BLaER1 treated with 17β-estradiol and CSF1 and Interleukin-3, amounts not matched to agents 10 nM and 100 nM (cell line): ENCODE results near the gene ATP13A2.
A peak's percentile ranks its signal among the peaks of the same experiment; 100 is the strongest.
"Not testable (repeated sequence)": the region's sequence is repeated elsewhere in the genome, so short reads cannot be mapped to it uniquely, and the experiment has no call there.

Source experiments
- H3K27ac ChIP-seq, 11 experiments: shearing (Covaris generic); formaldehyde crosslinking; 2 replicates each; pipeline ENCODE4 v1.8.1; 2022
- H3K27me3 ChIP-seq, 11 experiments: shearing (Covaris generic); formaldehyde crosslinking; 2 replicates each; pipeline ENCODE4 v1.8.1; 2022
- H3K36me3 ChIP-seq, 11 experiments: shearing (Covaris generic); formaldehyde crosslinking; 2 replicates each; pipeline ENCODE4 v1.8.1; 2022
- H3K4me1 ChIP-seq, 10 experiments: shearing (Covaris generic); formaldehyde crosslinking; 2 replicates each; pipeline ENCODE4 v1.8.1; 2022
- H3K4me2 ChIP-seq, 11 experiments: shearing (Covaris generic); formaldehyde crosslinking; 2 replicates each; pipeline ENCODE4 v1.8.1; 2022
- H3K4me3 ChIP-seq, 10 experiments: shearing (Covaris generic); formaldehyde crosslinking; 2 replicates each; pipeline ENCODE4 v1.8.1; 2022
- H3K9ac ChIP-seq, 11 experiments: shearing (Covaris generic); formaldehyde crosslinking; 2 replicates each; pipeline ENCODE4 v1.8.1; 2022
- H3K9me3 ChIP-seq, 11 experiments: shearing (Covaris generic); formaldehyde crosslinking; replicated peaks in 1 of 11; 2 replicates each; pipeline ENCODE4 v1.8.1; 2022
- H4K20me1 ChIP-seq, 11 experiments: shearing (Covaris generic); formaldehyde crosslinking; 2 replicates each; pipeline ENCODE4 v1.8.1; 2022
- Cebpa-rat ChIP-seq, 11 experiments: shearing (Covaris generic); IDR thresholded peaks; 2 replicates each; pipeline ENCODE4 v1.8.1; 2022

Gene ATP13A2

GRCh38 chr1:16961297-16962133 is 50.2 kb downstream of the ATP13A2 start:
- Histone ChIP-seq H3K9ac (peak overlapping the region; percentile 52 to 78 (median 68); a peak in 18 of 22 replicates), H4K20me1 (no peaks in the 10 kb centered on the region), H3K27me3 (no peaks in the 10 kb centered on the region), H3K9me3 (no peaks in the 10 kb centered on the region), H3K4me3 (peak overlapping the region; percentile 45 to 63 (median 54); a peak in 16 of 20 replicates), H3K27ac (peak overlapping the region in 1 of 11 experiments; percentile 31; a peak in 2 of 22 replicates), H3K4me1 (peaks cover 9 to 36% (median 17%) of the 10 kb centered on the region in 10 experiments; a peak in 16 of 20 replicates), H3K4me2 (peak overlapping the region; percentile 80 to 96 (median 91)), H3K36me3 (peaks cover 0 to 15% (median 5%) of the 10 kb centered on the region in 11 experiments; a peak in 10 of 22 replicates)
- no peak for TF ChIP-seq Cebpa-rat (IDR thresholded peaks at IDR 0.05)

GRCh38 chr1:16960560-16961296 is 51.0 kb downstream of the ATP13A2 start:
- peak overlapping the region; percentile 52 to 78 (median 68) for H3K9ac ChIP-seq
- H3K27ac ChIP-seq = peak overlapping the region in 5 of 11 experiments; percentile 17 to 57 (median 41); a peak in 9 of 22 replicates

GRCh38 chr1:16958475-16958874 is 53.3 kb downstream of the ATP13A2 start:
- Histone ChIP-seq H3K9me3 (no peaks in the 10 kb centered on the region), H3K4me3 (no peak overlapping the region), H3K4me2 (no peak overlapping the region), H3K27ac (no peak overlapping the region), H3K4me1 (peaks cover 9 to 36% (median 17%) of the 10 kb centered on the region in 10 experiments; a peak in 16 of 20 replicates), H4K20me1 (peaks cover 0 to 13% (median 0%) of the 10 kb centered on the region in 11 experiments; a peak in 1 of 22 replicates), H3K9ac (no peak overlapping the region), H3K27me3 (no peaks in the 10 kb centered on the region), H3K36me3 (peaks cover 0 to 15% (median 0%) of the 10 kb centered on the region in 11 experiments; a peak in 5 of 22 replicates)
- TF ChIP-seq Cebpa-rat (IDR thresholded peaks at IDR 0.05) = no peak

More at GRCh38 chr1:16960560-16961296, 51.0 kb downstream of the ATP13A2 start:
- Histone ChIP-seq H3K4me2 (peak overlapping the region; percentile 80 to 96 (median 91)), H3K4me3 (peak overlapping the region; percentile 45 to 63 (median 54)), H3K27me3 (no peaks in the 10 kb centered on the region), H4K20me1 (0 out of 22 replicates have a peak, but pooled peaks cover 0 to 6% (median 0%) of the 10 kb centered on the region in 11 experiments), H3K36me3 (peaks cover 0 to 10% (median 0%) of the 10 kb centered on the region in 11 experiments; a peak in 9 of 22 replicates), H3K4me1 (peaks cover 9 to 36% (median 17%) of the 10 kb centered on the region in 10 experiments; a peak in 16 of 20 replicates), H3K9me3 (no peaks in the 10 kb centered on the region)
- no peak for TF ChIP-seq Cebpa-rat (IDR thresholded peaks at IDR 0.05)

- no peak overlapping the region; a peak in 1 of 22 replicates for H3K9ac ChIP-seq
- TF ChIP-seq Cebpa-rat (IDR thresholded peaks at IDR 0.05) = no peak
- H3K4me3 ChIP-seq = no peak overlapping the region
- peaks cover 9 to 36% (median 17%) of the 10 kb centered on the region in 10 experiments; a peak in 16 of 20 replicates for H3K4me1 ChIP-seq
- H3K9me3 ChIP-seq = no peaks in the 10 kb centered on the region
- H3K27ac ChIP-seq = no peak overlapping the region
- H3K36me3 ChIP-seq = peaks cover 0 to 15% (median 0%) of the 10 kb centered on the region in 11 experiments; a peak in 5 of 22 replicates
- no peaks in the 10 kb centered on the region for H3K27me3 ChIP-seq
- H3K4me2 ChIP-seq = no peak overlapping the region
- peaks cover 0 to 13% (median 0%) of the 10 kb centered on the region in 11 experiments; a peak in 1 of 22 replicates for H4K20me1 ChIP-seq
Measured at GRCh38 chr1:16957731-16958130, 54.0 kb downstream of the ATP13A2 start.

- H3K9me3 ChIP-seq = no peaks in the 10 kb centered on the region
- no peak overlapping the region for H3K4me3 ChIP-seq
- peaks cover 0 to 13% (median 0%) of the 10 kb centered on the region in 11 experiments; a peak in 1 of 22 replicates for H4K20me1 ChIP-seq
- peaks cover 9 to 37% (median 21%) of the 10 kb centered on the region in 10 experiments; a peak in 17 of 20 replicates for H3K4me1 ChIP-seq
- no peak overlapping the region for H3K4me2 ChIP-seq
- H3K27ac ChIP-seq = no peak overlapping the region
- no peak for TF ChIP-seq Cebpa-rat (IDR thresholded peaks at IDR 0.05)
- no peak overlapping the region for H3K9ac ChIP-seq
- H3K27me3 ChIP-seq = no peaks in the 10 kb centered on the region
- H3K36me3 ChIP-seq = peaks cover 0 to 15% (median 0%) of the 10 kb centered on the region in 11 experiments; a peak in 5 of 22 replicates
Measured at GRCh38 chr1:16956775-16957174, 55.0 kb downstream of the ATP13A2 start.

- no peaks in the 10 kb centered on the region for H3K27me3 ChIP-seq
- peaks cover 0 to 22% (median 0%) of the 10 kb centered on the region in 11 experiments; a peak in 5 of 22 replicates for H4K20me1 ChIP-seq
- no peak overlapping the region for H3K4me3 ChIP-seq
- TF ChIP-seq Cebpa-rat (IDR thresholded peaks at IDR 0.05) = no peak
- peaks cover 0 to 15% (median 0%) of the 10 kb centered on the region in 11 experiments; a peak in 5 of 22 replicates for H3K36me3 ChIP-seq
- no peaks in the 10 kb centered on the region for H3K9me3 ChIP-seq
- H3K27ac ChIP-seq = no peak overlapping the region
- no peak overlapping the region for H3K4me2 ChIP-seq
- H3K4me1 ChIP-seq = peaks cover 0 to 25% (median 12%) of the 10 kb centered on the region in 10 experiments; a peak in 12 of 20 replicates
- 0 out of 22 replicates have a peak overlapping the region, but pooled peaks of 1 of the 11 experiments have one; percentile 5 for H3K9ac ChIP-seq
Measured at GRCh38 chr1:16955186-16955585, 56.5 kb downstream of the ATP13A2 start.

GRCh38 chr1:16954579-16954978 is 57.1 kb downstream of the ATP13A2 start:
- TF ChIP-seq Cebpa-rat (IDR thresholded peaks at IDR 0.05) = no peak
- H3K36me3 ChIP-seq = peaks cover 0 to 15% (median 0%) of the 10 kb centered on the region in 11 experiments; a peak in 5 of 22 replicates
- peaks cover 0 to 18% (median 8%) of the 10 kb centered on the region in 10 experiments; a peak in 11 of 20 replicates for H3K4me1 ChIP-seq
- H3K27ac ChIP-seq = no peak overlapping the region
- H3K27me3 ChIP-seq = no peaks in the 10 kb centered on the region
- H3K4me3 ChIP-seq = no peak overlapping the region
- no peaks in the 10 kb centered on the region for H3K9me3 ChIP-seq
- H3K9ac ChIP-seq = no peak overlapping the region
- H3K4me2 ChIP-seq = no peak overlapping the region
- H4K20me1 ChIP-seq = peaks cover 0 to 22% (median 0%) of the 10 kb centered on the region in 11 experiments; a peak in 6 of 22 replicates

- H4K20me1 ChIP-seq = peaks cover 0 to 39% (median 15%) of the 10 kb centered on the region in 11 experiments; a peak in 16 of 22 replicates
- not testable (repeated sequence) for H3K9me3 ChIP-seq, H3K4me3 ChIP-seq, H3K27me3 ChIP-seq
- peaks cover 0 to 15% (median 0%) of the 10 kb centered on the region in 11 experiments; a peak in 5 of 22 replicates for H3K36me3 ChIP-seq
- H3K27ac ChIP-seq = peak overlapping the region in 5 of 11 experiments; percentile 9 to 55 (median 23); a peak in 8 of 22 replicates
- H3K9ac ChIP-seq = peak overlapping the region in 2 of 11 experiments; percentile 19 to 29; a peak in 3 of 22 replicates
- H3K4me2 ChIP-seq = peak overlapping the region in 4 of 11 experiments; percentile 25 to 38 (median 30); a peak in 4 of 22 replicates
- H3K4me1 ChIP-seq = peaks cover 10 to 30% (median 20%) of the 10 kb centered on the region in 10 experiments
Measured at GRCh38 chr1:16952376-16952775, 59.4 kb downstream of the ATP13A2 start.

- H3K4me2 ChIP-seq = peak overlapping the region in 10 of 11 experiments; percentile 47 to 85 (median 78); a peak in 19 of 22 replicates
- H3K27me3 ChIP-seq = peaks cover 0 to 16% (median 0%) of the 10 kb centered on the region in 11 experiments; a peak in 3 of 22 replicates
- H4K20me1 ChIP-seq = peaks cover 0 to 54% (median 35%) of the 10 kb centered on the region in 11 experiments; a peak in 18 of 22 replicates
- H3K4me1 ChIP-seq = peaks cover 27 to 63% (median 52%) of the 10 kb centered on the region in 10 experiments
- H3K36me3 ChIP-seq, H3K4me3 ChIP-seq, H3K9me3 ChIP-seq: not testable (repeated sequence)
- peak overlapping the region in 2 of 11 experiments; percentile 0 to 27; a peak in 1 of 22 replicates for H3K9ac ChIP-seq
- peak overlapping the region in 1 of 11 experiments; percentile 53; a peak in 1 of 22 replicates for H3K27ac ChIP-seq
Measured at GRCh38 chr1:16949026-16949425, 62.7 kb downstream of the ATP13A2 start.

GRCh38 chr1:16948282-16948891 is 63.3 kb downstream of the ATP13A2 start:
- H3K36me3 ChIP-seq, H3K4me3 ChIP-seq, H3K9me3 ChIP-seq: not testable (repeated sequence)
- H3K4me1 ChIP-seq = peaks cover 33 to 70% (median 58%) of the 10 kb centered on the region in 10 experiments
- H3K9ac ChIP-seq = peak overlapping the region in 10 of 11 experiments; percentile 0 to 65 (median 28); a peak in 12 of 22 replicates
- peak overlapping the region; percentile 47 to 85 (median 78) for H3K4me2 ChIP-seq
- peaks cover 0 to 59% (median 36%) of the 10 kb centered on the region in 11 experiments; a peak in 18 of 22 replicates for H4K20me1 ChIP-seq
- peak overlapping the region in 2 of 11 experiments; percentile 6 to 53; a peak in 5 of 22 replicates for H3K27ac ChIP-seq
- peaks cover 0 to 16% (median 0%) of the 10 kb centered on the region in 11 experiments; a peak in 3 of 22 replicates for H3K27me3 ChIP-seq
